B cell (primary cell): ENCODE measurements around the gene CFAP119. TPM values are rescaled to one million over a fixed set of nuclear protein-coding genes. Genes with fewer than 3 reads are reported as not detected.

Source experiments
- ATAC-seq: fragments of 200-7000 bp; cut with Tn5 transposase; one replicate; pipeline ENCODE4 v1.10.0; 2021; ENCODE audit warnings: low read depth, mild to moderate bottlenecking, moderate number of reproducible peaks, moderate library complexity
- CTCF ChIA-PET: fragments of 350-600 bp; sonication (Branson Sonifier 250); formaldehyde crosslinking; loops from one replicate; lab custom pipeline; 2021; ENCODE audit warnings: antibody characterized with exemption, inconsistent platforms; lab: Charles Lee
- POLR2A ChIA-PET: fragments of 350-600 bp; sonication (Branson Sonifier 250); formaldehyde crosslinking; loops from one replicate; lab custom pipeline; 2021; ENCODE audit warnings: antibody characterized with exemption; lab: Charles Lee
- DNase-seq: peaks from one replicate; pipeline ENCODE4 v3.0.0; 2013
- H2AFZ ChIP-seq: 2 replicates; pipeline ENCODE4 v1.6.1; 2012; ENCODE audit warnings: mild to moderate bottlenecking, low read depth, low read length; ENCODE audit not compliant: insufficient read depth, poor library complexity, severe bottlenecking
- H3K27ac ChIP-seq, 2 donors: 1 replicate in 1 of 2; 2 replicates in 1 of 2; pipeline ENCODE4 v1.5.1; 2012 to 2013; ENCODE audit warnings: low read length in 2 of 2, mild to moderate bottlenecking in 2 of 2, moderate library complexity in 1 of 2
- H3K27me3 ChIP-seq, 4 experiments: fragments of 200-600 bp in 1 of 4; sonication (generic) in 1 of 4; replicated peaks in 1 of 4; 1 replicate in 2 of 4; 2 replicates in 2 of 4; pipeline versions ENCODE4 v1.6.1 to v1.7.0; 2013 to 2016; ENCODE audit warnings: low read length in 3 of 4, mild to moderate bottlenecking in 2 of 4, mixed read lengths in 1 of 4, moderate library complexity in 1 of 4; ENCODE audit not compliant: insufficient read depth in 4 of 4, control insufficient read depth in 3 of 4; ENCODE audit errors: control extremely low read depth in 1 of 4
- H3K36me3 ChIP-seq, 2 experiments: replicated peaks in 1 of 2; 1 replicate in 1 of 2; 2 replicates in 1 of 2; pipeline versions ENCODE4 v1.6.1 to v1.7.1; 2013; ENCODE audit warnings: low read length in 1 of 2; ENCODE audit not compliant: insufficient read depth in 2 of 2, control insufficient read depth in 1 of 2; ENCODE audit errors: control extremely low read depth in 1 of 2, extremely low read depth in 1 of 2
- H3K4me1 ChIP-seq, 2 donors: fragments of 200-600 bp in 1 of 2; sonication (generic) in 1 of 2; 1 replicate in 1 of 2; 2 replicates in 1 of 2; pipeline versions ENCODE4 v1.5.1 to v1.6.1; 2013 to 2017; ENCODE audit warnings: low read length in 2 of 2; ENCODE audit not compliant: control insufficient read depth in 2 of 2, insufficient read depth in 2 of 2
- H3K4me2 ChIP-seq: replicated peaks from 2 replicates; pipeline ENCODE3; 2012; ENCODE audit warnings: mild to moderate bottlenecking, low read depth, low read length; ENCODE audit not compliant: poor library complexity, severe bottlenecking
- H3K4me3 ChIP-seq, 5 experiments: fragments of 200-600 bp in 1 of 5; sonication (generic) in 1 of 5; 1 replicate in 3 of 5; 2 replicates in 2 of 5; pipeline versions ENCODE4 v1.5.1 to v1.7.0; 2011 to 2016; ENCODE audit warnings: low read length in 4 of 5, mild to moderate bottlenecking in 4 of 5, low read depth in 2 of 5, control low read depth in 1 of 5, moderate library complexity in 1 of 5; ENCODE audit not compliant: insufficient read depth in 1 of 5; ENCODE audit errors: control extremely low read depth in 1 of 5, extremely low read depth in 1 of 5
- H3K79me2 ChIP-seq: fragments of 200-600 bp; sonication (generic); one replicate; pipeline ENCODE4 v1.6.0; 2016; ENCODE audit warnings: low read length; ENCODE audit not compliant: control insufficient read depth, insufficient read depth
- H3K9ac ChIP-seq: fragments of 200-600 bp; sonication (generic); 2 replicates; pipeline ENCODE4 v1.6.1; 2017; ENCODE audit warnings: mild to moderate bottlenecking, low read length, moderate library complexity
- H3K9me3 ChIP-seq, 3 donors: one replicate each; pipeline versions ENCODE4 v1.6.1 to v1.7.1; 2013; ENCODE audit warnings: low read length in 2 of 3; ENCODE audit not compliant: control insufficient read depth in 2 of 3, insufficient read depth in 1 of 3; ENCODE audit errors: control extremely low read depth in 1 of 3
- H4K20me1 ChIP-seq: 2 replicates; pipeline ENCODE4 v1.6.0; 2012; ENCODE audit warnings: mild to moderate bottlenecking, low read length; ENCODE audit not compliant: insufficient read depth, control insufficient read depth, poor library complexity, severe bottlenecking
- H3K27ac Mint-ChIP-seq: one replicate; pipeline ENCODE4 v1.8.0; 2021; ENCODE audit warnings: mixed read lengths
- H3K27me3 Mint-ChIP-seq: one replicate; pipeline ENCODE4 v1.8.0; 2021; ENCODE audit warnings: mixed read lengths
- H3K4me1 Mint-ChIP-seq: one replicate; pipeline ENCODE4 v1.8.0; 2021; ENCODE audit warnings: mixed read lengths
- H3K4me3 Mint-ChIP-seq: one replicate; pipeline ENCODE4 v1.8.0; 2021; ENCODE audit warnings: mixed read lengths
- H3K9me3 Mint-ChIP-seq: one replicate; pipeline ENCODE4 v1.8.0; 2022; ENCODE audit warnings: mixed read lengths; ENCODE audit not compliant: insufficient read depth
- EZH2 ChIP-seq: IDR thresholded peaks from 2 replicates; pipeline ENCODE4 v1.6.1; 2012; ENCODE audit warnings: borderline replicate concordance, low read depth, mild to moderate bottlenecking, moderate library complexity, low read length; ENCODE audit not compliant: insufficient read depth, poor library complexity, severe bottlenecking
- WGBS: methylation state at CpG from one replicate; pipeline ENCODE4 v1.1.5; 2013; ENCODE audit warnings: missing lambda C conversion rate; ENCODE audit not compliant: insufficient coverage; 5-methylcytosine and 5-hydroxymethylcytosine counted together
- intact Hi-C: fragments of 100-400 bp; cut with micrococcal nuclease; formaldehyde crosslinking; loops from one replicate; pipeline ENCODE4 v1.10.0; 2022
- polyA plus RNA-seq: library from polyadenylated mRNA; depleted of rRNA; stranded (reverse); fragments of >200 nt; gene quantifications from 2 replicates; pipeline ENCODE4 v1.2.3, GENCODE V29; 2012
- total RNA-seq, 2 donors: library from RNA; stranded (reverse); fragments of 120-200 nt in 1 of 2; gene quantifications; 1 replicate in 1 of 2; 2 replicates in 1 of 2; pipeline versions ENCODE4 v1.2.3 to v1.2.4, GENCODE V29; 2013 to 2022
- TF ChIP-seq, protein P1 (sequence below): fragments of 200-600 bp; IDR thresholded peaks from one replicate; pipeline ENCODE4 v1.8.0; 2022; ENCODE audit warnings: antibody characterized with exemption, mild to moderate bottlenecking

Gene CFAP119
- total and polyA plus RNA-seq, 2 donors (not counting 1 experiment from before 2014, with no cell fraction given) = 8.5 to 11.7 TPM

DNA sequence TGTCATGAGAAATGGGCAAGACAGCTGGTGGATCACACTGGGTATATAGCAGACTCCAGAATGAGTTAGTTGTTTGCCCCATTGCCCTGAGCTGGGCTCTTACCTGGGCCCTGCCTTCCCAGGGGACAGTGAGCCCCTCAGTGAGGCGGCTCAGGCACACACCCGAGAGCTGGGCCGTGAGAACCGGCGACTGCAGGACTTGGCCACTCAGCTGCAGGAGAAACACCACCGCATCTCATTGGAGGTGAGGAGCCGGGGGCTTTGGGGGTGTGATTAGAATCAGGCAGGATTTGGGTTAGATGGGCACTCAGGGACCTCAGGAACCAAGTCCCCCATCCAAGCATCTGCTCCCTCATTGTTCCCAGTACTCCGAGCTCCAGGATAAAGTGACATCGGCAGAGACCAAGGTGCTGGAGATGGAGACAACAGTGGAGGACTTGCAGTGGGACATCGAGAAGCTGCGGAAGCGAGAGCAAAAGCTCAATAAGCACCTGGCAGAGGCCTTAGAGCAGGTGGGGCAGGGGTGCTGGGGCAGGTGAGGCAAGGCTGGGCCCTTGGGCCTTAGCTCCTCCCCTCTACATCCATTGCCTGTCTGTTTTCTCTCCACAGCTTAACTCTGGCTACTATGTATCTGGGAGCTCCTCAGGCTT, 3.1 kb upstream of the CFAP119 start:
- no peak overlapping the region for H3K4me2 ChIP-seq
- WGBS = 100% methylated on average over 7 of the region's 12 CpGs
- no peak overlapping the region for H3K4me3 ChIP-seq
- no peaks in the 10 kb centered on the region for H3K27me3 Mint-ChIP-seq
- ChIA-PET POLR2A (no interaction called here), CTCF (interaction anchor here (1.1 to 1.4 kb wide), 2 partner anchors 80 to 137 kb away, joined by 3 read pairs; no protein-coding TSS in a partner anchor)
- H3K36me3 ChIP-seq = peaks cover 0 to 67% of the 10 kb centered on the region in 2 experiments
- H3K27ac ChIP-seq = no peak overlapping the region
- no peak overlapping the region for H3K27ac Mint-ChIP-seq
- H4K20me1 ChIP-seq = peaks cover 65% of the 10 kb centered on the region
- H3K79me2 ChIP-seq = peaks cover 33% of the 10 kb centered on the region
- H3K9me3 ChIP-seq = no peaks in the 10 kb centered on the region
- DNase-seq (no peak), ATAC-seq (no peak)
- intact Hi-C loops = loop anchor here (5.0 kb wide), 4 partner anchors 112 to 267 kb away; partner anchors contain the start of genes ORAI3 and STX4
- no peak overlapping the region for H2AFZ ChIP-seq
- H3K9me3 Mint-ChIP-seq = no peaks in the 10 kb centered on the region
- H3K4me1 Mint-ChIP-seq = peaks cover 49% of the 10 kb centered on the region
- H3K27me3 ChIP-seq = no peaks in the 10 kb centered on the region
- no peak overlapping the region for H3K4me3 Mint-ChIP-seq
- TF ChIP-seq, protein P1, sequence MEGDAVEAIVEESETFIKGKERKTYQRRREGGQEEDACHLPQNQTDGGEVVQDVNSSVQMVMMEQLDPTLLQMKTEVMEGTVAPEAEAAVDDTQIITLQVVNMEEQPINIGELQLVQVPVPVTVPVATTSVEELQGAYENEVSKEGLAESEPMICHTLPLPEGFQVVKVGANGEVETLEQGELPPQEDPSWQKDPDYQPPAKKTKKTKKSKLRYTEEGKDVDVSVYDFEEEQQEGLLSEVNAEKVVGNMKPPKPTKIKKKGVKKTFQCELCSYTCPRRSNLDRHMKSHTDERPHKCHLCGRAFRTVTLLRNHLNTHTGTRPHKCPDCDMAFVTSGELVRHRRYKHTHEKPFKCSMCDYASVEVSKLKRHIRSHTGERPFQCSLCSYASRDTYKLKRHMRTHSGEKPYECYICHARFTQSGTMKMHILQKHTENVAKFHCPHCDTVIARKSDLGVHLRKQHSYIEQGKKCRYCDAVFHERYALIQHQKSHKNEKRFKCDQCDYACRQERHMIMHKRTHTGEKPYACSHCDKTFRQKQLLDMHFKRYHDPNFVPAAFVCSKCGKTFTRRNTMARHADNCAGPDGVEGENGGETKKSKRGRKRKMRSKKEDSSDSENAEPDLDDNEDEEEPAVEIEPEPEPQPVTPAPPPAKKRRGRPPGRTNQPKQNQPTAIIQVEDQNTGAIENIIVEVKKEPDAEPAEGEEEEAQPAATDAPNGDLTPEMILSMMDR = no peak
- no peak for TF ChIP-seq EZH2
- H3K4me1 ChIP-seq = peaks cover 16 to 46% of the 10 kb centered on the region in 2 donors
- H3K9ac ChIP-seq = no peak overlapping the region

DNA sequence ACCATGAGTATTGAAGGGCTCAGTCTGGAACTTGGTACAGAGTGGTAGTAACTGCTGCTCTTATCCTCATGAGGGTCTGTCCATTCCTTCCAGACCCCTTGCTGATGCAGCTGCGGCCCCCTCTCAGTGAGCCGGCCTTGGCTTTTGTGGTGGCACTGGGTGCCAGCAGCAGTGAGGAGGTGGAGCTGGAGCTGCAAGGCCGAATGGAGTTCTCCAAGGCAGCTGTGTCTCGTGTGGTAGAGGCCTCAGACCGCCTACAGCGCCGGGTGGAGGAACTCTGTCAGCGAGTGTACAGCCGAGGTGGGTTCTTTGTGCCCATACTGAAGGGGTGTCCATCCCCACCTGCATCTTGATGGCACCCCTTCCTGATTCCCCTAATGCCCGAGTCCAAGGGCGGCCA, 2.2 kb upstream of the CFAP119 start:
- Histone ChIP-seq H3K4me3 (no peak overlapping the region), H2AFZ (no peak overlapping the region), H3K9me3 (no peaks in the 10 kb centered on the region), H3K27ac (no peak overlapping the region), H3K27me3 (no peaks in the 10 kb centered on the region), H3K9ac (no peak overlapping the region), H3K79me2 (peaks cover 33% of the 10 kb centered on the region), H3K4me1 (peaks cover 19 to 49% of the 10 kb centered on the region in 2 donors), H3K36me3 (peaks cover 0 to 60% of the 10 kb centered on the region in 2 experiments), H4K20me1 (peaks cover 61% of the 10 kb centered on the region), H3K4me2 (no peak overlapping the region)
- Mint-ChIP-seq H3K27me3 (no peaks in the 10 kb centered on the region), H3K9me3 (no peaks in the 10 kb centered on the region), H3K4me3 (peak overlapping the region; percentile 98), H3K4me1 (peaks cover 44% of the 10 kb centered on the region), H3K27ac (no peak overlapping the region)
- no peak for DNase-seq
- 98% methylated on average over 11 of the region's 11 CpGs for WGBS
- TF ChIP-seq, protein P1 = no peak
- no peak for TF ChIP-seq EZH2
- CTCF ChIA-PET = interaction anchor here (1.4 kb wide), 1 partner anchor 138 kb away, joined by 3 read pairs; no protein-coding TSS in a partner anchor
- intact Hi-C loops = loop anchor here (5.0 kb wide), 4 partner anchors 113 to 268 kb away; partner anchors contain the start of genes ORAI3 and STX4
- ATAC-seq = no peak
- POLR2A ChIA-PET = no interaction called here
